SK-N-SH treated with all-trans-retinoic acid at 6 μM for 48 hours (cell line): Measurements from ENCODE around the gene NFU1.

Source experiments
- ATAC-seq: fragments of 200-7000 bp; cut with Tn5 transposase; 3 replicates; pipeline ENCODE4 v1.9.1; 2020; ENCODE audit warnings: mild to moderate bottlenecking, moderate library complexity
- ARNTL ChIP-seq: fragments of 450-650 bp; formaldehyde crosslinking; IDR thresholded peaks from 2 replicates; pipeline ENCODE4 v1.5.0; 2020; ENCODE audit warnings: low read depth, mild to moderate bottlenecking, moderate library complexity, borderline replicate concordance
- BACH2 ChIP-seq: fragments of 250-450 bp; sonication (Bioruptor Pico); IDR thresholded peaks from 2 replicates; pipeline ENCODE4 v1.9.0; 2021; ENCODE audit warnings: mild to moderate bottlenecking, borderline replicate concordance
- CSDC2 ChIP-seq: fragments of 250-450 bp; sonication (Bioruptor Pico); IDR thresholded peaks from 2 replicates; pipeline ENCODE4 v1.5.0; 2020; ENCODE audit warnings: mild to moderate bottlenecking, moderate library complexity
- ESRRG ChIP-seq: fragments of 250-450 bp; sonication (Bioruptor Pico); IDR thresholded peaks from 2 replicates; pipeline ENCODE4 v1.6.1; 2021; ENCODE audit warnings: mild to moderate bottlenecking
- GLIS3 ChIP-seq: fragments of 250-450 bp; sonication (Bioruptor Pico); IDR thresholded peaks from 2 replicates; pipeline ENCODE4 v1.5.0; 2020; ENCODE audit warnings: mild to moderate bottlenecking, moderate library complexity
- OSR1 ChIP-seq: fragments of 250-450 bp; sonication (Bioruptor Pico); IDR thresholded peaks from 2 replicates; pipeline ENCODE4 v1.8.0; 2022; ENCODE audit warnings: moderate library complexity, mild to moderate bottlenecking, inconsistent platforms
- PPARA ChIP-seq: fragments of 250-450 bp; sonication (Bioruptor Pico); IDR thresholded peaks from 2 replicates; pipeline ENCODE4 v1.5.0; 2020; ENCODE audit warnings: mild to moderate bottlenecking, borderline replicate concordance
- RARB ChIP-seq: fragments of 250-450 bp; sonication (Bioruptor Pico); IDR thresholded peaks from 2 replicates; pipeline ENCODE4 v1.8.0; 2021; ENCODE audit warnings: mild to moderate bottlenecking, moderate library complexity
- TCF4 ChIP-seq: fragments of 250-450 bp; sonication (Bioruptor Pico); IDR thresholded peaks from 2 replicates; pipeline ENCODE4 v1.8.0; 2021; ENCODE audit warnings: mild to moderate bottlenecking, moderate library complexity, borderline replicate concordance
- ZC3H10 ChIP-seq: fragments of 250-450 bp; sonication (Bioruptor Pico); IDR thresholded peaks from 2 replicates; pipeline ENCODE4 v1.5.1; 2021; ENCODE audit warnings: mild to moderate bottlenecking, moderate library complexity
- ZFP3 ChIP-seq: fragments of 250-450 bp; sonication (Bioruptor Pico); IDR thresholded peaks from 2 replicates; pipeline ENCODE4 v1.5.0; 2020; ENCODE audit warnings: mild to moderate bottlenecking, moderate library complexity
- ZFP30 ChIP-seq: fragments of 450-650 bp; formaldehyde crosslinking; IDR thresholded peaks from 2 replicates; pipeline ENCODE4 v1.5.0; 2022; ENCODE audit warnings: mild to moderate bottlenecking, moderate library complexity
- ZNF565 ChIP-seq: fragments of 450-650 bp; formaldehyde crosslinking; conservative IDR thresholded peaks from 2 replicates; pipeline ENCODE4 v1.5.0; 2020; ENCODE audit warnings: low read depth, mild to moderate bottlenecking, moderate library complexity
- ZNF70 ChIP-seq: fragments of 450-650 bp; formaldehyde crosslinking; IDR thresholded peaks from 2 replicates; pipeline ENCODE4 v1.5.0; 2020; ENCODE audit warnings: mild to moderate bottlenecking, moderate library complexity
- ZNF8 ChIP-seq: fragments of 450-650 bp; formaldehyde crosslinking; IDR thresholded peaks from 2 replicates; pipeline ENCODE4 v1.5.0; 2020; ENCODE audit warnings: mild to moderate bottlenecking, moderate library complexity
- TF ChIP-seq, protein P1 (sequence below): fragments of 250-450 bp; sonication (Bioruptor Pico); IDR thresholded peaks from 2 replicates; pipeline ENCODE4 v1.5.0; 2020; ENCODE audit warnings: mild to moderate bottlenecking, moderate library complexity
- TF ChIP-seq, protein P2 (sequence below): fragments of 250-450 bp; sonication (Bioruptor Pico); IDR thresholded peaks from 2 replicates; pipeline ENCODE4 v1.8.0; 2021; ENCODE audit warnings: low read depth, mild to moderate bottlenecking, moderate library complexity, borderline replicate concordance
- TF ChIP-seq, protein P3 (sequence below): fragments of 250-450 bp; sonication (Bioruptor Pico); IDR thresholded peaks from 2 replicates; pipeline ENCODE4 v1.5.1; 2021; ENCODE audit warnings: mild to moderate bottlenecking, moderate library complexity
- TF ChIP-seq, protein P4 (sequence below): fragments of 250-450 bp; sonication (Bioruptor Pico); IDR thresholded peaks from 2 replicates; pipeline ENCODE4 v1.5.1; 2020; ENCODE audit warnings: low read depth, mild to moderate bottlenecking, moderate library complexity

NFU1 gene

DNA sequence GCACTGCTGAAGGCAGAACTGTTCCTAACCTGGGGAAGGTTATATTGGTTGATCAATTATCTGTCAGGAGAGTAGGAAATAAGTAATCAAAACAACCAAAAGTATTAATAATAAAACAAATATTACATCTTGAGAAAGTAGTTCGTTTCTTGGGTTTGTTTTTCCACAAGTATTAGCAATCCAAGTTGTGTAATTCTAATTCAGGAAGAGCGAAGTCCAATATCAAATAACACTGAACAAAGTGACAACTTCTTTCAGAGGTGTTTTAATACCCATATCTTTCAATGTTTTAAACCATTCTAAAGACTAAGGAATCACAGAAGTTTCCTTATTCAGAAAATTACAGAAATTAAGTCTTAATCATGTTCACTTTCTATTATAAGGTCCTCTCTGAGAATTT, 34.6 kb upstream of the NFU1 start (continued):
- TF ChIP-seq TCF4 = no peak
- no peak for TF ChIP-seq ZNF70 (CRISPR knock-in tag)
- TF ChIP-seq ZNF565 = no peak
- no peak for TF ChIP-seq ZFP3 (CRISPR knock-in tag)
- TF ChIP-seq PPARA (CRISPR knock-in tag) = no peak

DNA sequence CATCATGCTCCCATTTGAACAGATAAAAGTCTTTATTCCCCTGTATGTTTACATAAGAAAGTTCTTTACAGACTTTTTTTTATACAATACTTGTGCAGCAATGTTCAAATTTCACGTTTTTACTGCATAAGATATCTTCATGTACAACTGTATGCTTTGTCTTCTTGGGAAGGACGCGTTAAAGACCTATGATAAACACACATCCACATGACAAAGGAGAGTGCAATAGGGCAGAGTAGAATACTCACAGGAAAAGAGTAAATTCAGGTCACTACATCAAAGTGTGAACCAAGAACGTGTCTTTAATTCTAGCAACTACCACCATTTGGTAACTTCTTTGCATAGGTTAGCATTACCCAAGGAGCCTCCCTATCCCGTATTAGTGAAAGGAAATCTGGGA, 33.7 kb upstream of the NFU1 start:
- ATAC-seq = no peak
- TF ChIP-seq, protein P1, sequence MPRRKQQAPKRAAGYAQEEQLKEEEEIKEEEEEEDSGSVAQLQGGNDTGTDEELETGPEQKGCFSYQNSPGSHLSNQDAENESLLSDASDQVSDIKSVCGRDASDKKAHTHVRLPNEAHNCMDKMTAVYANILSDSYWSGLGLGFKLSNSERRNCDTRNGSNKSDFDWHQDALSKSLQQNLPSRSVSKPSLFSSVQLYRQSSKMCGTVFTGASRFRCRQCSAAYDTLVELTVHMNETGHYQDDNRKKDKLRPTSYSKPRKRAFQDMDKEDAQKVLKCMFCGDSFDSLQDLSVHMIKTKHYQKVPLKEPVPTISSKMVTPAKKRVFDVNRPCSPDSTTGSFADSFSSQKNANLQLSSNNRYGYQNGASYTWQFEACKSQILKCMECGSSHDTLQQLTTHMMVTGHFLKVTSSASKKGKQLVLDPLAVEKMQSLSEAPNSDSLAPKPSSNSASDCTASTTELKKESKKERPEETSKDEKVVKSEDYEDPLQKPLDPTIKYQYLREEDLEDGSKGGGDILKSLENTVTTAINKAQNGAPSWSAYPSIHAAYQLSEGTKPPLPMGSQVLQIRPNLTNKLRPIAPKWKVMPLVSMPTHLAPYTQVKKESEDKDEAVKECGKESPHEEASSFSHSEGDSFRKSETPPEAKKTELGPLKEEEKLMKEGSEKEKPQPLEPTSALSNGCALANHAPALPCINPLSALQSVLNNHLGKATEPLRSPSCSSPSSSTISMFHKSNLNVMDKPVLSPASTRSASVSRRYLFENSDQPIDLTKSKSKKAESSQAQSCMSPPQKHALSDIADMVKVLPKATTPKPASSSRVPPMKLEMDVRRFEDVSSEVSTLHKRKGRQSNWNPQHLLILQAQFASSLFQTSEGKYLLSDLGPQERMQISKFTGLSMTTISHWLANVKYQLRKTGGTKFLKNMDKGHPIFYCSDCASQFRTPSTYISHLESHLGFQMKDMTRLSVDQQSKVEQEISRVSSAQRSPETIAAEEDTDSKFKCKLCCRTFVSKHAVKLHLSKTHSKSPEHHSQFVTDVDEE (CRISPR knock-in tag) = no peak
- no peak for TF ChIP-seq ARNTL (CRISPR knock-in tag)
- TF ChIP-seq, protein P2, sequence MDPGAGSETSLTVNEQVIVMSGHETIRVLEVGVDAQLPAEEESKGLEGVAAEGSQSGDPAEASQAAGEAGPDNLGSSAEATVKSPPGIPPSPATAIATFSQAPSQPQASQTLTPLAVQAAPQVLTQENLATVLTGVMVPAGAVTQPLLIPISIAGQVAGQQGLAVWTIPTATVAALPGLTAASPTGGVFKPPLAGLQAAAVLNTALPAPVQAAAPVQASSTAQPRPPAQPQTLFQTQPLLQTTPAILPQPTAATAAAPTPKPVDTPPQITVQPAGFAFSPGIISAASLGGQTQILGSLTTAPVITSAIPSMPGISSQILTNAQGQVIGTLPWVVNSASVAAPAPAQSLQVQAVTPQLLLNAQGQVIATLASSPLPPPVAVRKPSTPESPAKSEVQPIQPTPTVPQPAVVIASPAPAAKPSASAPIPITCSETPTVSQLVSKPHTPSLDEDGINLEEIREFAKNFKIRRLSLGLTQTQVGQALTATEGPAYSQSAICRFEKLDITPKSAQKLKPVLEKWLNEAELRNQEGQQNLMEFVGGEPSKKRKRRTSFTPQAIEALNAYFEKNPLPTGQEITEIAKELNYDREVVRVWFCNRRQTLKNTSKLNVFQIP (CRISPR knock-in tag) = no peak

DNA sequence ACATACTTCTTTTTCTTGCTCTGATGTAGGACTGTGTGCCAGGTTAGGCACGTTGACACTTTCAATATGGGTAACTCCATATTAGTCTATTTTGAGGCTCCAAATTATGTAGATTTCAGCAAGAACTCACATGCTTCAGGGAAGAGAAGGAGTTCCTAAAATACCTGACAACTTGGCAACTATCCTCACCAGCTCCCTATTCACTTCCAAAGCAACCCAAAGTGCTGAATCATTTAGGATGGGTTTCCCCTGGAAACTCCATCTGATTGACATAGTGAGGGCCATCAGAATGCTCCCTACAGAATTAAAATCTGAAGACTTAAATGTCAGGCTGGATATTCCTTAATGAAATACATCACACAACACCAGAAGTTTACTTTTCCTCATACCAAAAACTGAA, 32.5 kb upstream of the NFU1 start:
- no peak for ATAC-seq
- TF ChIP-seq ZNF565 = no peak
- no peak for TF ChIP-seq ZFP30 (CRISPR knock-in tag)

DNA sequence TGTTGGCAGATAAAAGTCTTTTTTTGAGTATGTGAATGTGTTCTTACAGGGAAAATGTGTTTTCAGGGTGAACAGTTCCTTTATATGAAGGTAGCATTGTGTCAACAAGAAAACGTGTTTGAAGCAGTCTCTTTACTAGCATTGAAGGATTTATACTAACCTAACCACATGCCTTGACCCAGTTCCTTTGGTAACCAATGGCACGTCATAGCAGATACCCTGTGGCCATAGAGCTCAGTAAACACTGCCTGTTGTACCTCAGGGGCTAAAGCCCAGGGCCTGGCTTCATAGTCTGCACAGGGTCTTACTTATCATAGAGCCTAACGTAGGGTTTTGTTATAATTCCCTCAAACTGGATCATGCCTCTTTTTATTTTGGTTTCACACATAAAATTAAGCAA, 32.1 kb upstream of the NFU1 start:
- no peak for ATAC-seq
- no peak for TF ChIP-seq ZFP30 (CRISPR knock-in tag)
- TF ChIP-seq GLIS3 (CRISPR knock-in tag) = no peak
- TF ChIP-seq, protein P1 (CRISPR knock-in tag) = no peak
- TF ChIP-seq PPARA (CRISPR knock-in tag) = no peak

DNA sequence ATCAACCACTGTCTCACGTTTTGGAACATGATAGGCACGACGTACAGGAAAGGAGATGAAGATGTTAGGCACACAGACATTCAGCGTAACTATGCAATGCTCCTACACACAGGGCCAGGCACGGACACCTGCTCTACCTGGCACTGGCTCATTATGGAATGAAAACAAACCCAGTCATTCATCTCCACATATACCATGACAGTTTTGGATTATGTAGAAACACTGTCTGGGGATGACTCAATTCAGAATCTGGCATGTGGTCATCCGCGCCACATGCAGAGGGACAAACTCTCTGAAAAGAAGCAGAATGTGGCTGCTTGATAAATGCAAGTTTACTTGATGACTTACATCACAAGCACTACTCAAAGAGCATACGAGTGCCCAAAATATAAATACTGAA, 29.5 kb upstream of the NFU1 start:
- no peak for ATAC-seq
- TF ChIP-seq ZNF565 (no peak), OSR1 (CRISPR knock-in tag) (no peak), PPARA (CRISPR knock-in tag) (no peak), BACH2 (CRISPR knock-in tag) (no peak), RARB (CRISPR knock-in tag) (no peak), CSDC2 (CRISPR knock-in tag) (no peak), ZFP3 (CRISPR knock-in tag) (no peak), ZC3H10 (no peak), ZNF8 (CRISPR knock-in tag) (no peak), ESRRG (CRISPR knock-in tag) (no peak), ARNTL (CRISPR knock-in tag) (no peak)
- TF ChIP-seq, protein P3, sequence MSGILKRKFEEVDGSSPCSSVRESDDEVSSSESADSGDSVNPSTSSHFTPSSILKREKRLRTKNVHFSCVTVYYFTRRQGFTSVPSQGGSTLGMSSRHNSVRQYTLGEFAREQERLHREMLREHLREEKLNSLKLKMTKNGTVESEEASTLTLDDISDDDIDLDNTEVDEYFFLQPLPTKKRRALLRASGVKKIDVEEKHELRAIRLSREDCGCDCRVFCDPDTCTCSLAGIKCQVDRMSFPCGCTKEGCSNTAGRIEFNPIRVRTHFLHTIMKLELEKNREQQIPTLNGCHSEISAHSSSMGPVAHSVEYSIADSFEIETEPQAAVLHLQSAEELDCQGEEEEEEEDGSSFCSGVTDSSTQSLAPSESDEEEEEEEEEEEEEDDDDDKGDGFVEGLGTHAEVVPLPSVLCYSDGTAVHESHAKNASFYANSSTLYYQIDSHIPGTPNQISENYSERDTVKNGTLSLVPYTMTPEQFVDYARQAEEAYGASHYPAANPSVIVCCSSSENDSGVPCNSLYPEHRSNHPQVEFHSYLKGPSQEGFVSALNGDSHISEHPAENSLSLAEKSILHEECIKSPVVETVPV (CRISPR knock-in tag) = no peak
- TF ChIP-seq, protein P4, sequence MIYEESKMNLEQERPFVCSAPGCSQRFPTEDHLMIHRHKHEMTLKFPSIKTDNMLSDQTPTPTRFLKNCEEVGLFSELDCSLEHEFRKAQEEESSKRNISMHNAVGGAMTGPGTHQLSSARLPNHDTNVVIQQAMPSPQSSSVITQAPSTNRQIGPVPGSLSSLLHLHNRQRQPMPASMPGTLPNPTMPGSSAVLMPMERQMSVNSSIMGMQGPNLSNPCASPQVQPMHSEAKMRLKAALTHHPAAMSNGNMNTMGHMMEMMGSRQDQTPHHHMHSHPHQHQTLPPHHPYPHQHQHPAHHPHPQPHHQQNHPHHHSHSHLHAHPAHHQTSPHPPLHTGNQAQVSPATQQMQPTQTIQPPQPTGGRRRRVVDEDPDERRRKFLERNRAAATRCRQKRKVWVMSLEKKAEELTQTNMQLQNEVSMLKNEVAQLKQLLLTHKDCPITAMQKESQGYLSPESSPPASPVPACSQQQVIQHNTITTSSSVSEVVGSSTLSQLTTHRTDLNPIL (CRISPR knock-in tag) = no peak
